Measurements from ENCODE around the gene TOP3A.

TOP3A gene

DNA sequence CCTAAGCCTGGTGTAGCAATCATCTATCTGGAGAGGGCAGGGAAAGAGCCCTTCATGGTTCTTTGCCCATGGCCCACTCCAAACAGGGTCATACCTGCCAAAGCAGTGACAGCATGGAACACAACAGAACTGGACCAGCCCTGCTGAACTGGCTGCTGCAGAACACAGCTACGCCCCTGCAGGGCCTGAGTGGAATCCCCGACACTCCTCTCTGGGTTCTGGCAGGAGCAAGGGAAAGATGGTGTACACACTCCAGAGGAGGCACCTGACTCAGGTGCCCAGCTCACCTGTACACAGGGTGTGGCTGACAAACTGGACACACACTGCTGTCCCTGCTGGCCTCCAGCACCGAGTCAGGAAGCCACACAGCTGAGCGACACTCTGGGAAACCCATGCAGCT, 34.5 kb downstream of the TOP3A start:
- no peak for DNase-seq (ENCODE audit: low read depth)

DNA sequence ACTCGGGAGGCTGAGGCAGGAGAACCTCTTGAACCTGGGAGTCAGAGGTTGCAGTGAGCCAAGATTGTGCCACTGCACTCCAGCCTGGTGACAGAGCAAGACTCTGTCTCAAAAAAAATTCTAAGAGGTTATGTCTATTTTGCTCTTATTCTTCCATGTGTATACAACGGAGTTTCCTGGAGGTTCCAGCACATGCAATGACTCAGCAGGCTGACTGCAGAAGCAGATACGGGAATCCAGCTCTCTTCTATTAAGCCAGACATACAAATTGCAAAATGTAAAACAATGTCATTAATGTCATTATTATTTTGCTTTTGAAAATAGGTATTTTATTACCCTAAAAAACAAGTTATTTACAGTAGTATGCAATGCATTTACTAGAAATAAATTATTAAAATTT, 35.9 kb downstream of the TOP3A start:
- DNase-seq (ENCODE audit: low read depth) = no peak

DNA sequence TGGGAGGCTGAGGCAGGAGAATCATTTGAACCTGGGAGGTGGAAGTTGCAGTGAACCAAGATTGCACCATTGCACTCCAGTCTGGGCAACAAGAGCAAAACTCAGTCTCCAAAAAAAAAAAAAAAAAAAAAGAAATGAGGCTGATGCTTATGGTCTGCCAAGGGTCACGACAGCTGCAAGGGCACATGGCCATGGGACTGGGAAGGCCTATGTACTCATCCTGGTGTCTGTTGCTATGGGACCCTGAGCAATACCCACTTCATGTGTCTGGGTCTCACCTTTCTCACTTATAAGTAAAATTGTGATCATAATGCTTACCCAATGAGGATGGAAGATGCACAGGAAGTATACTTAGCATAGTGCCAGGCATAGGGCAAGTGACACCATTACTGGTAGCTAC, 37.7 kb downstream of the TOP3A start:
- no peak for DNase-seq (ENCODE audit: low read depth)

DNA sequence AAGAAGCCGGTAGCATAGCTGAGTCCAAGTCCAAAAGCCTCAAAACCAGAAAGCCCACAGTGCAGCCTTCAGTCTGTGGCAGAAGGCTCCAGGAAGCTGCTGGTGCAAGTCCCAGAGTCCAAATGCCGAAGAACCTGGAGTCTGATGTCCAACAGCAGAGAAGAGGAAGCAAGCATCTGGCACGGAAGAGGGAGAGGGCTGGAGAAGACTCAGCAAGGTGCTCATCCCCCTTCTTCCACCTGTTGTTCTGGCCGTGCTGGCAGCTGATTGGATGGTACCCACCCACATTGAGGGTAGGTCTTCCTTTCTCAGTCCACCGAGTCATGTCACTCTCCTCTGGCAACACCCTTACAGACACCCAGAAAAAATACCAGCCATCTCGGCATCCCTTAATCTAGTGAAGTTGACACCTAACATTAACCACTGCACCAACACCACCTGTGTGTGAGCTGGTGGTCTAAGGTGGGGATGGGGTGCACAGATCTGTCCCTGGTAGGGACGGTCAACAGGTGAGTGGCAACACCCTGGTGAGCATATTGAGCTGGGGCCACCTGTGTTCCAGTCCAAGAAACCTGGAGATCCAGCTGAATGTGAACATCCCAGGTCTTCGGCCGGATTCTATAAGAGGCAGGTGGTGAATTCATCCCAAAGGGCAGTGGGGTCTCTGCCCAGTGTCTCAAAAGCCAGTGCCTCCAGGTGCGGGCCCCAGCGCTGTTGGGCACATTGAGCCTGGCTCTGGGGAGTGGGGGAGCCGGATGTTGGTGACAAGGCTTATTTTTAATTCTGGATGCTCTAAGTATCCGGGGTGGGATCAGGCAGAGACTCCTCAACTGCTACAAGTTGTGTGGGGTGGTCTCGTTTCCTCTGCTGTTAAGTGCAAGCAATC, 44.5 kb downstream of the TOP3A start:
- no peak for DNase-seq (ENCODE audit: low read depth)

DNA sequence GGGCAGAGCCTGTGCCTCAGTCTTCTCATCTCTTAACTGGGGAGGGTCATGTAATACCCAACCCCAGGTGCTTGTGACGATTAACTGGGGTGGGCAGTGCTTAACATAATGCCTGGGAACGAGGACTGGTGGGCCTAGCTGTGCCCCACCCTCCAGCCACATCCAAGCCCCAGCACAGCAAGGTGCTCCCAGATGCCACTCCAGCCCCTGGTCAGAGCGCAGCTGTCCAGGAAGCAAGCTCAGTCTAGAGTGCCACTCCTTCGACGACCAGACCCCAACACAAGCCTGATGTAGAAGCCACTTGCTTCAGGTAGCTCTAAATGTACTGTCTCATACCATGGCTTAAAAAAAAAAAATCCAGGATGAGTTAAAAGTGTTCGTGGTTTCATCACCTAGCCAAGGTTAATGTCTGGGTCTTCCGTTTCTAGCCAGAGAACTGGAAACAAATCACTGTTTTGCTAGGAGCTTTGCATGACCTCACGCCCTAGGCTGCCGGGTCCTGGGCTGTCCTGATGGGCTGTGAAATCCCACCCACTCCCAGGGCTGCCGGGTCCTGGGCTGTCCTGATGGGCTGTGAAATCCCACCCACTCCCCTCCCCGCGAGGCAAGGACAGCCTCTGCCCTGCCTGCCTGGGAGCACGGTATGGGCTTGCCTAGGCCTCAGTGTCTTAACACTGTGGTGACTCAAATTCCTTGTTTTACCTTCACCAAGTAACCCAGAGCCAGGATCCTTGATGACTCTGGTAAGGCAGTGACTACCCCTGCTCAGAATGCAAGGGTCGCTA, 46.7 kb downstream of the TOP3A start:
- no peak for DNase-seq (ENCODE audit: low read depth)

DNA sequence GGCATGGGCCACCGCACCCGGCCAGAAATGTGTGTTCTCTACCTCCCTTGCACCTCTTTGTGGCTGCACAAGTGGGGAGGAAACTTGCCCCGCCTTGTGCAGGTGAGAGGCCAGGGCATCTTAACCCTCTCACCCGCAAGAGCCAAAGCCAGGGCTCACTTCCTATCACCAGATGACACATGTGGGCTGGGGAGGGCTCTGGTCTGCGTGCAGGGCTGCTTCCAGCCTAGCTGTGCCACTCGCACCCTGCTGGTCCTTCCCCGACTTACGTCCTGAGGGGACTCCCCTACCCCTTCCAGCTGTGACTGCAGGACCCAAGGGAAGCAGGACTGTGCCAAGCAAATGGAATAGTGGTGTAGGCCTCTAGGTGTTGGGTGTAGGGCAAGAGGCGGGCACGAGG, 47.4 kb downstream of the TOP3A start:
- DNase-seq (ENCODE audit: low read depth) = no peak

DNA sequence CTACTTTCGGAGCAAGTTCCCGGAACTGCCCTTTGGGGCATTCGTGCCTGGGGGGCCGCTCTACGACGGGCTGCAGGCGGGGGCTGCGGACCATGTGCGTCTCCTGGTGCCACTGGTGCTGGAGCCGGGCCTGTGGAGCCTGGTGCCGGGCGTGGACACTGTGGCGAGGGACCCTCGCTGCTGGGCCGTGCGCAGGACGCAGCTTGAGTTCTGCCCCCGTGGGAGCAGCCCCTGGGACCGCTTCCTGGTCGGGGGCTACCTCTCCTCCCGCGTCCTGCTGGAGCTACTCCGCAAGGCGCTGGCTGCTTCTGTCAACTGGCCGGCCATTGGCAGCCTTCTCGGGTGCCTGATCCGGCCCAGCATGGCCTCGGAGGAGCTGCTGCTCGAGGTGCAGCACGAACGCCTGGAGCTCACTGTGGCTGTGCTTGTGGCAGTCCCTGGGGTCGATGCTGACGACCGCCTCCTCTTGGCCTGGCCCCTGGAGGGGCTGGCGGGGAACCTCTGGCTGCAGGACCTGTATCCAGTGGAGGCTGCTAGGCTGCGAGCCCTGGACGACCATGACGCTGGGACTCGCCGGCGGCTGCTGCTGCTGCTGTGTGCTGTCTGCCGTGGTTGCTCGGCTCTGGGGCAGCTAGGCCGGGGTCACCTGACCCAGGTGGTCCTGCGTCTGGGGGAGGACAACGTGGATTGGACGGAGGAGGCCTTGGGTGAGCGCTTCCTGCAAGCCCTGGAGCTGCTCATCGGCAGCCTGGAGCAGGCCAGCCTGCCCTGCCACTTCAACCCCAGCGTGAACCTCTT, 50.7 kb downstream of the TOP3A start:
- no peak for DNase-seq (ENCODE audit: low read depth)

DNA sequence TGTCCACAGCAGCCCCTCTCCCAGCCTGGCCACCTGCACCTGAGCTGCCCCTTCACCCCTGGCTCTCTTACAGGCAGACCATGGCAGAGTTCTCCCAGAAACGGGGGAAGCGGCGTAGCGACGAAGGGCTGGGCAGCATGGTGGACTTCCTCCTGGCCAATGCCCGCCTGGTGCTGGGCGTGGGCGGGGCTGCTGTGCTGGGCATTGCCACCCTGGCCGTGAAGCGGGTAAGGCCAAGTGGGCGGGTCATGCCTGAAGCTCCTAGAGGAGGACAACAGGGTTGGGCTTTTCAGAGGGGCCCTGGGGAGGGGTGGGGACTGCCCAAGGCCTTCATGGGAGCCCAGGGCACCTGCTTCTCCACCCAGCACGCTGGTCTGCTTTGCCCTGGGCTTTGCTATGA, 52.2 kb downstream of the TOP3A start:
- no peak for DNase-seq (ENCODE audit: low read depth)

DNA sequence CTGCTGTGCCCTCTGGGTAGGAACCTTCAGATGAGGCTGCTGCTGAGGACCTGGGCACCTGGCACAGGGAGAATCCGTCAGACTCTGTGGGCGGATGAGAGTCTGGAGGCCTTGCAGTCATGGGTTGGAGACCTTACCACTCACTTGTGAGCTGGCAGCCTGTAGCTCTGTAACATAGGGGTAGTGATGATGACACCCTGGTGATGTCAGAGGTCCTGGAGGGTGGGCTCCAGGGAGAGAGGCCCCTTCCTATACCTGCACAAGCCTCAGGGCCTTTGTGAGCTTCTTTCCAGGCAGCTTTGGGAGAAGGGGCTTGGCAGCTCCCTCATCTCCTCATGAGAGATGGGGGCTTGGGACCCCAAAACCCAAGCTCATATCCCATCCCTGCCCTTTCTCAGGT, 52.7 kb downstream of the TOP3A start:
- DNase-seq (ENCODE audit: low read depth) = no peak

DNA sequence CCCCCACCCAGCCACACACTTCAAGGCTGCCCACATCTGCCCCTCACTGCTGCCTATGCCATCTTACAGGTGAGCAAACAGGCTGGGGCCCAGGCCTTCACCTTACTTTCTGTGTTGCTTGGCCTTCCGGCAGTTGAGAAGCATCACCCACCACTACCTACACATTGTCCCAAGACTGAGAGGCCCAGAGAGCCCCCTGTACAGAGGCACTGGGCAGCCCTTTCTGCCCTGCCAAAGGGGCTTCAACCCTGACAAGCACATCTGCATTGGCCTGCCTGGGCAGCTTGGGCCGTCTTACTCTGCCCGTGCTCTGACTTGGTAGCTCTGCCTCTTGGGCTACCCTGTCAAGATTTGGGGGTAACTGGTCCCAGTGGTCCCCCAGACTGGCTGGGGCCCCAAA, 53.1 kb downstream of the TOP3A start:
- no peak for DNase-seq (ENCODE audit: low read depth)

DNA sequence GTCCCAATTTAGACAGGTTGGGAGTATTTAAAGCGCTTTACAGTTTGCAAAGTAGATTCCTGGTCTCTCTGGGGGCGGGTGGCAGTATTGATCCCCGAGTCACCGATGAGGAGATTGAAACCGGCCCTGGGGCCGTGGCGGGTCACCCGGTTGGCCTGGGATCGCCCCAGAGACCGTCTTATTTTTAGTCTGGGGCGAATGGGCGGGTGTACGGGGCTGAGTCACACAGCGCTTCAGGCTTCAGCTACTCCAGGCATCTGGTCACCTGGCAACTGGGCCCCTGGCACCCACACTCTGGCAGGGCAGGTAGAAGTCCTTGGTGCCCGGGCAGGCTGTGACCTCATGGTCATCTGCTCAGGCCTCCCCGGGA, 53.7 kb downstream of the TOP3A start:
- peak; percentile 18 for DNase-seq (ENCODE audit: low read depth)

DNA sequence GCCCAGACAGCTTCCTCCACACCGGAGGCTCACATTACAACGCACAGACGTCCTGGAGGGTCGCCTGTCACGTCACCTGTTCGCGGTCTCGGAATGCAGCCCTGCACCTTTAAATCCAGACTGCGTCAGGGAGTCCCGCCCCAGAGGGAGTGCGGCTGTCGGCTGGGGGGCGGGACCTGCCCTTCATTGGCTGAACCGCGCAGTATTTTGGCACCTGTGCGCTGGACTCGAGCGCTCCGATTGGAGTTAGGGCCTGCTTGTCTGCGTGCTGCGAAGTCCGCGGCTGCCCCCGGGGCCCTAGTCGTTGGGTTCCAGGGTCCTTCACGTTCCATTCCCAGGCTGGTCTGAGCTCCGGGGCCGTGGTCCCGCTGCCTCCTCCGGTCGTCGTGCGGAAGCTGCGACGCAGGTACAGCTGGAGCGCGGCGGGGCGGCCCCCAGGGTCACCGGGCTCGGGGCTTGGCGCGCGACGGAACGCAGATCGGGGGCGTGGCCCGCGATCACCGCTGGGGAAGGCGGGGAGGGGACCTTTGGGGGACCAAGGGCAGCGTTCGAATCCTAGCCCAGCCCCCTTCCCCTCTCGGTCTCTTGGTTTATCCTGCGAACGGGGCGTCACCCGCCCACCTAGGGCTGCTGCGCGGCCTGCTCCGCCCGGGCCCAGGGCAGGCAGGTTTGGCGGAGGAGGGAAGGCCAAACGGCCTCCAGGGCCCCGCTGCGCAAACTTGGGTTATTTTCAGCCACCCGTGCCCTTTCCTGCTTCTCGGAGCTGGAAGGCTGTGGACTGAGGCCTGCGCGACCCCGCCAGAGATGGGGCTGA, 54.3 kb downstream of the TOP3A start, which contains the start of gene MIEF2:
TSS of gene MIEF2 (plus strand) at position 331 of the 814 bp plus-strand sequence. CDS start 2,059 bp downstream, outside the sequence.
- DNase-seq (ENCODE audit: low read depth) = peak; percentile 91

DNA sequence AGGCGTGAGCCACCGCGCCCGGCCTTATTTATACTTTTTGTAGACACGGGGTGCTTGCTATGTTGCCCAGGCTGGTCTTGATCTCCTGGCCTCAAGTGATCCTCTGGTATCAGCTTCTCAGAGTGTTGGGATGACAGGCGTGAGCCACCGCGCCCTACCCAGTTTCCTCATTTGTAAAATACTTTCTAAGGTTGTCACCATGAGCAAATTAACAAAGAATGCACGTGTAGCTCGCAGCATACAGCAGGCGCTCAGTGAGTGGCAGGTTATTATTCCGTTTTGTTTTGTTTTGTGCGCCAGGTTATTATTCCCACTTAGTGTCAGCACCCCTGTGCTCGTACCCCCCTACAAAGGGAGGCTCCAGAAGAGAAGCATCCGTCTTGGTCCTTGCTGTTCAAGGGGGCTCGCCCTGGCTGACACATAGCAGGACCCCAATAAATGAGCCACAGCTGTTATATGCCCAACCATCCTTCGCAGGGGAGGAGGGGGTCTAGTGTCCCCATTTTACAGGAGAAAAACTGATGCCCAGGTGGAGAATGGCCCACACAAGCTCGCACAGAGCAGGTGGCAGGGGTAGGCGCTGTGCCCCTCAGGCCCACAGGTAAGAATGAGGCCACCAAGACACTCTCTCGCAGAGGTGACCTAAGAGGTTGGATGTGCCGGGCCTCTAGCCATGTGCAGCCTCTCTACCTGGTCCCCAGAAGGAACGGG, 55.0 kb downstream of the TOP3A start:
- no peak for DNase-seq (ENCODE audit: low read depth)

DNA sequence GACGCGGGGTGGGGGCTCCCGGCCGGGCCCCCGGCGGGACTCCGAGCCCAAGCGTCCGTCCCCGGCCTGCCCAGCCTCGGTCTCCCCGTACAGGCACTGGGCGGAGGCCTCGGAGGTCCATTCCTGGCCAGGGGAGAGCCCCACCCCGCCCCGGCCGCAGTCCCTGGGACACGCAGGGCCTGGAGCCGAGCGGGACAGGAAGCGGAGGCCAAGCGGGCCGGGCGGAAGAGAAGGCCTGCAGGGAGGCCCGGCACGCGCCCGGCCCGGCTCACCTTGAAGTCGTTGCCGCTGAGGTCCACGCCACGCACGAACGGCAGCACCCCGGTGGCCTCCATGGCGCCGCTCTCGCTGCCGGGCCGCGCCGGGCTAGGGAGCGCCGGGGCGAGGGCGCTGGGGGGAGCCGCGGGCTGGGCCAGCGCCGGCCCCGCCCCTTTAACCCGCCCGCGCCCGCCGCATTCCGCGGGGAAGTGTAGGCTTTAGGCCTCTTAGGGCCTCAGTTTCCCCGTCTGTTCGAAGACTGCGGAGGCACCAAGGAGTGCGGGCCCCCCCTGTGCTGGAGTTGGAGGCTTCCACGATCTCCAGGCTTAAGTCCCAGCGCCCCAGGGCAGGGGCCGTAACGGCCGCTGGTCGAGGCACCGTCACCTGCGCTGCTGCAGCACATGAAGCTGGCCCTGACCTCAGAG, 56.3 kb downstream of the TOP3A start, which contains the start of gene FLII:
TSS of gene FLII (minus strand) at position 383 of the 683 bp plus-strand sequence. CDS start at position 335, 48 bp downstream.
- DNase-seq (ENCODE audit: low read depth) = peak; percentile 25

DNA sequence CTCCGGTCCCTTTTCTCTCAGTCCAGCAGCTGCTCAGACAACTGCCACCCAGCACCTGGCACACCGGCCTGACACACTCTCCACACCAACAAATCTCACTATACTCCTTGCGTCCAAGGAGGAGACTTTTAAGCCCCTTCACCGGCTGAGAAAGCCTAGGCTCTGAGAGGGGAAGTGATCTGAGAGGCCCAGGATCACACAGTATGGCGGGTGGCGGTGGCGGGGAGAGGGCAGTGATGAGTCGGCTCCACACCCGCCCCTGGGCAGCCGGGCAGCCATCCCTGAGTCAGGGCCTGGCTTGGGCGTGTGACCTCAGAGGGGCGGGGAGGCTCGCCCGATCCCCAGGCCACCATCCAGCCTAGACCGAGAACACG, 56.8 kb downstream of the TOP3A start:
- DNase-seq (ENCODE audit: low read depth) = peak; percentile 74

DNA sequence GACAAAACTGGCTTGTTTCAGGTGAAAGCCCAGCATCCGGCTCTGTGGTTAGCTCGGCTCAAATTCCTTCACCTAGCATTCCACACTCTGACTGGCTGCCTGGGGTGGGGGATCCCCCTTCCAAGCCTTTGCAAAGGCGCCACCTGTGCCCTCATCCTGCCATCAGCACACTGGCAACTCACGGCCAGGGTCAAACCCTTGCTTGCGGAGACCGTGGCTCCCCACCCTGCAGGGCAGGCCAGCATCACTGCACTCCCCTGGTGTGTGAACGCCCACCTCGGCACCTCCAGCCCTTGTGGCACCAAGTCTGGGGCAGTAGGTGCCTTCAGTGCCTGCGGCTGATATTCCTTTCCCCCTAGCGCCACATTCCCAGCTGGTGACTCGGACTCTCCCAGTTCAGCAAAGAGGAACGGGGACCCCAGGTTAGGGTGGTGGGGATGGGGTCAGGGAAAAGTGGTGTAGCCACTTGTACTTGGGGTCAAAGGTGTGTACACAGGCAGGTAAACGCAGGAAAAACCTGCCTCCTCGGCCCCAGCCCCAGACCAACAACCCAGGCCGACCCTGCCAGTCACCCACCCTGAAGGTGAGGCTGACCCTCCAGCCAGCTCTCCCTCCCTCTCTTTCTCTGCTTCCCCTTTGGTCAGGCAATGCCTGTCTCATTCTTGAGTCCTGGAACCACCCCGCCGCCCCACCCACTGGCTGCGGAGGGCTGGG, 57.4 kb downstream of the TOP3A start:
- DNase-seq (ENCODE audit: low read depth) = no peak

DNA sequence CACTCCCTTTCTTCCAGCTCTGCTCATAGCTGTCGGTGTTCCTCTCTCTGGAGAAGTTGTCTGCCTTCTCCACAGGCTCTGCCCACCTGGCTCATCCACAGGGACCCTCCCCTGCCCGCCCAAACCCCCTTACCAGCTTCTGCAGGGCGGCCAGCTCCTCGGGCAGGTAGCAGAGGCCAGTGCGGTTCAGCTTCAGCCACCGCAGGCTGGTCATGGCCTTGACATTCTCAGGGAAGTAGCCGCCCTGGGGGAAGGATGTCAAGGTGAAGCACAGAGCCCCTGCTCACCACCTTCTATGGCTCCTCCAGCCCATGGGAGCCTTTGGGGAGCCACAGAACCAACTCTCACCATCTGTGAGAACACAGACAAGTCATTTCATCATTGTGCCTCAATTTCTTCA, 58.0 kb downstream of the TOP3A start:
- no peak for DNase-seq (ENCODE audit: low read depth)

DNA sequence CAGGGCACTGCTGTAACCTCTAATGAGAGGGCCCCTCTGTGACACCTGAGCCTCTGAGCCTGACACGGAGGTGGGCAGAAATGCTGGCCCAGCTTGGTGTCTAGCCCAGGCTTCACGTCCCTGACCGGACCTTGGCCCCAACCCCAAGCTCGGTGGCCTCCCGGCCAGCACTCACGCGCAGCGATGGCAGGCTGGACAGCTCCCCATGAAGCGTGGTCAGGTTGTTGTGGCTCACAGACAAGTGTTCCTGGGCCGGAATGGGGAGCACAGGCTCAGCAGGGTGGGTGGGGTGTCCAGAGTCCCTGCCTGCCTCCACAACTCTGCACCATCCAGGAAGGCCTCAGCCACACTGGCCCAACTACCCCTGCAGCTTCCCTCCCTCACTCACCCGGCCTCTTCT, 58.4 kb downstream of the TOP3A start:
- DNase-seq (ENCODE audit: low read depth) = no peak

DNA sequence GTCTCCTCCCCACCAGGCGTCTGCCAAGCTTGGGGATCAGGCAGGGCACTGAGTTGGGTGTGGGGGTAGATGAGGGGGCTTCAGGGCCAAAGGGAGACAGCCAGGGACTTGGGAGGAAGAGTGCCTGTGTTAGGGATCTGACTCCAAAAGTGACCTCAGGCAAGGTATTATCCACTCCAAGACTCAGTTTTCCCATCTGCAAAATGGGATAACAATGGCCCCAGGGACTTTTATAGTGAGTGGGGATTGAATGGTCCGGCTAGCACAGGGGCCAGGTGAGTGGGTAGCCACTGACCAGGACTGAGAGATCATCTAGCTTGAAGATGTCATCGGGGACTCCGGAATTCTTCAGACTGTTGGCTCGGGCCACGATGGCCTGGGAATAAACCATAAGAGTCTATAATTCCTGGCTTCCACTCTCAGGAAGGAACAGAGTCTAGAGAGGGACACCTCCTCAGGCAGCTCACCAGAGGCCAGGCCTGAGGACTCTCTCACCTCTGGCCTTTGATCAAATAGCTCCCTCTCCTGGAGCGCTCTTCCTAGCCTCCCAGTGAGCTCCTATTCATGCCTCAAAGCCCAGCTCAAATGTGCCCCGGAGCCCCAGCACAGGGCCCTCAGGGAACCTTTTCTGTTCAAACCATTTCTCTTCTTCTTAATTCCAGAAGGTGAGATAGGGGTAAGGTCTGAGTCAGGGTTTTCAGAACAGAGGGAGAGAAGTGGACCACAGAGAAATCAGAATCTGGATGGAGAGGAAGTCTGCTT, 59.7 kb downstream of the TOP3A start:
- no peak for DNase-seq (ENCODE audit: low read depth)

Data from stromal cell of bone marrow (primary cell).